SK-MEL-5 (cell line): ENCODE results near the gene USH1G. TPM values are rescaled to one million over a fixed set of nuclear protein-coding genes. Genes with fewer than 3 reads are reported as not detected.

ENCODE experiments used
- DNase-seq: peaks from one replicate; pipeline ENCODE4 v3.0.0-alpha.2; 2016; ENCODE audit warnings: low read depth, low spot score
- in situ Hi-C: cut with HindIII; loops from 2 replicates; pipeline ENCODE4 v1.10.0; 2016; ENCODE audit warnings: low sequenced_read_pairs, high pct_unique_total_duplicates, low pct_unique_long_range_greater_than_20kb
- total RNA-seq: library from RNA; depleted of rRNA; stranded (reverse); fragments of >200 nt; shearing (Covaris generic); gene quantifications from 2 replicates; pipeline ENCODE4 v1.2.3, GENCODE V29; 2014

USH1G gene
- total RNA-seq, 1 experiment from 2014 or later = not detected

- no peak for DNase-seq
- in situ Hi-C loops = no loop called here
Observed at GRCh38 chr17:74939534-74939933, 16.5 kb upstream of the USH1G start.

- DNase-seq = no peak
- in situ Hi-C loops = no loop called here
Observed at GRCh38 chr17:74938194-74938950, 15.3 kb upstream of the USH1G start.

GRCh38 chr17:74937064-74938051 is 14.3 kb upstream of the USH1G start:
- DNase-seq = no peak
- in situ Hi-C loops = no loop called here

GRCh38 chr17:74936470-74936799 is 13.4 kb upstream of the USH1G start:
- no peak for DNase-seq
- in situ Hi-C loops = no loop called here

GRCh38 chr17:74935585-74936469 is 12.8 kb upstream of the USH1G start, which contains the start of gene OTOP3:
Gene OTOP3, plus strand, starts transcription at chr17:74935898. Its CDS starts 24 bp downstream, at chr17:74935922.
- DNase-seq = no peak
- in situ Hi-C loops = no loop called here

- in situ Hi-C loops = no loop called here
Observed at GRCh38 chr17:74935048-74935447, 12.0 kb upstream of the USH1G start.

GRCh38 chr17:74930535-74931036 is 7.5 kb upstream of the USH1G start:
- in situ Hi-C loops = no loop called here
- no peak for DNase-seq

More at GRCh38 chr17:74935048-74935447, 12.0 kb upstream of the USH1G start:
- DNase-seq = no peak

GRCh38 chr17:74928786-74929185 is 5.7 kb upstream of the USH1G start:
- DNase-seq = no peak
- in situ Hi-C loops = no loop called here

GRCh38 chr17:74925242-74925641 is 2.2 kb upstream of the USH1G start:
- in situ Hi-C loops = no loop called here
- DNase-seq = no peak

- DNase-seq = no peak
- in situ Hi-C loops = no loop called here
Observed at GRCh38 chr17:74924250-74924948, 1.3 kb upstream of the USH1G start, which contains the start of gene OTOP2. Gene OTOP2, plus strand, starts transcription at chr17:74924273. Its CDS starts 360 bp downstream, at chr17:74924633.

GRCh38 chr17:74923538-74924249 is 639 bp upstream of the USH1G start:
- DNase-seq = peak; percentile 70
- in situ Hi-C loops = no loop called here

- DNase-seq = no peak
- in situ Hi-C loops = no loop called here
Observed at GRCh38 chr17:74922172-74922571, 883 bp downstream of the USH1G start.

GRCh38 chr17:74921769-74922168 is 1.3 kb downstream of the USH1G start:
- no peak for DNase-seq
- in situ Hi-C loops = no loop called here

- in situ Hi-C loops = no loop called here
- DNase-seq = no peak
Observed at GRCh38 chr17:74921026-74921681, 1.9 kb downstream of the USH1G start.

GRCh38 chr17:74920642-74921025 is 2.4 kb downstream of the USH1G start:
- no peak for DNase-seq
- in situ Hi-C loops = no loop called here

- no peak for DNase-seq
- in situ Hi-C loops = no loop called here
Observed at GRCh38 chr17:74920306-74920620, 2.8 kb downstream of the USH1G start.
